GM19372 (cell line): ENCODE results near the gene GATA3.
"Not testable (repeated sequence)": the region's sequence is repeated elsewhere in the genome, so short reads cannot be mapped to it uniquely, and the experiment has no call there.

Experiments
- ATAC-seq: cut with Tn5 transposase; IDR thresholded peaks from one replicate; pipeline ENCODE4 v1.9.1; 2021; ENCODE audit warnings: mild to moderate bottlenecking, low read depth, moderate library complexity; ENCODE audit not compliant: unreplicated experiment

The GATA3 gene

GRCh38 chr10:8054494-8055407 lies at the start of gene GATA3:
GATA3 (plus strand) TSS chr10:8054688; CDS start chr10:8055656, 968 bp downstream.
- peak; percentile 27 for ATAC-seq

GRCh38 chr10:8006274-8006999 lies 48.1 kb upstream of the GATA3 start:
- no peak for ATAC-seq

GRCh38 chr10:8009031-8009430 lies 45.5 kb upstream of the GATA3 start:
- no peak for ATAC-seq

GRCh38 chr10:8013006-8013405 lies 41.5 kb upstream of the GATA3 start:
- ATAC-seq, result no peak

GRCh38 chr10:8013619-8014018 lies 40.9 kb upstream of the GATA3 start:
- no peak for ATAC-seq

GRCh38 chr10:8014649-8015048 lies 39.8 kb upstream of the GATA3 start:
- ATAC-seq, result no peak

GRCh38 chr10:8017277-8017676 lies 37.2 kb upstream of the GATA3 start:
- no peak for ATAC-seq

- no peak for ATAC-seq
These were observed 31.2 kb upstream of the GATA3 start for GRCh38 chr10:8023321-8023720.

- ATAC-seq, result no peak
These were observed 30.6 kb upstream of the GATA3 start for GRCh38 chr10:8023851-8024250.

- ATAC-seq, result peak; percentile 60
These were observed 27.9 kb upstream of the GATA3 start for GRCh38 chr10:8026349-8027259.

GRCh38 chr10:8031211-8031610 lies 23.3 kb upstream of the GATA3 start:
- not testable (repeated sequence) for ATAC-seq

- ATAC-seq, result no peak
These were observed 21.9 kb upstream of the GATA3 start for GRCh38 chr10:8032558-8032957.

GRCh38 chr10:8033812-8034465 lies 20.5 kb upstream of the GATA3 start:
- no peak for ATAC-seq

- no peak for ATAC-seq
These were observed 20.0 kb upstream of the GATA3 start for GRCh38 chr10:8034466-8035005.

- no peak for ATAC-seq
These were observed 19.4 kb upstream of the GATA3 start for GRCh38 chr10:8035006-8035640.

- ATAC-seq, result no peak
These were observed 18.6 kb upstream of the GATA3 start for GRCh38 chr10:8035641-8036470.

GRCh38 chr10:8036506-8037198 lies 17.8 kb upstream of the GATA3 start:
- ATAC-seq, result no peak
